ES-I3 (cell line): Measurements from ENCODE around the gene CADM3.

ENCODE experiments used
- H3K36me3 ChIP-seq: 2 replicates; pipeline ENCODE4 v1.6.1; 2013; ENCODE audit warnings: mild to moderate bottlenecking, low read length, control low read depth, moderate library complexity; ENCODE audit not compliant: insufficient read depth
- H3K4me1 ChIP-seq: 2 replicates; pipeline ENCODE4 v1.6.1; 2013; ENCODE audit warnings: mild to moderate bottlenecking, control low read depth, low read length; ENCODE audit not compliant: insufficient read depth
- H3K9ac ChIP-seq: 2 replicates; pipeline ENCODE4 v1.6.1; 2013; ENCODE audit warnings: low read depth, mild to moderate bottlenecking, low read length, moderate library complexity
- H3K9me3 ChIP-seq: 2 replicates; pipeline ENCODE4 v1.6.1; 2013; ENCODE audit warnings: mild to moderate bottlenecking, low read length, moderate library complexity; ENCODE audit not compliant: control insufficient read depth, insufficient read depth

Gene CADM3

DNA sequence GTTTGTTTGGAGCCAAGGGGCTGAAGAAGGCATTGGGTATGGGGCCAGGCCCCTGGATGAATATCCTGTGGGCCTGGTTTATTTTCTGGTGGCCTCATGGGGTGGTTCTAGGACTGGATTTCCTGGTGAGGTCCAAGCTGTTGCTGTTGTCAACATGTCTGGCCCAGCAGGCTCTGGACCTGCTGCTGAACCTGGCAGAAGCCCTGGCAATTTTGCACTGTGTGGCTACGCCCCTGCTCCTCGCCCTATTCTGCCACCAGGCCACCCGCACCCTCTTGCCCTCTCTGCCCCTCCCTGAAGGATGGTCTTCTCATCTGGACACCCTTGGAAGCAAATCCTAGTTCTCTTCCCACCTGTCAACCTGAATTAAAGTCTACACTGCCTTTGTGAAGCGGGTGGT, 34.7 kb downstream of the CADM3 start:
- Histone ChIP-seq H3K4me1 (no peaks in the 10 kb centered on the region), H3K36me3 (no peaks in the 10 kb centered on the region), H3K9ac (no peak overlapping the region), H3K9me3 (no peaks in the 10 kb centered on the region)

DNA sequence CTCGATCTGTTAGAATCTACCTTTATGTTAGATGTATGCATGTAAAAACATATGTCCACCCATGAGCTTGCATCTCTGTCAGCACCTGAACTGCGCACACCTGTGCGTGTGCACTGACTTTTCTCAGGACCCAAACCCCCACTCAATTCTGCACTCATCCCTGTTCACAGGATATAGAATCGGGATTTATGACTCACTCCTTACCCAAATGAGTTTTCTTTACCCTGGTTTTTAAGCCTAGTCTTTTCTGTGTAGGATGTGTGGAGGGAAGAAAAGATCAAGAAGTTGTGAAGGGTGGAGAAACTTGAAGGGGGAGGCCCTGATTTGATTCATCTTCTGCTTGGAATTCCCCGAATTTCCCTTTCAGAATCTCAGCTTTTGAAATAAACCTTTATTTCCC, 35.7 kb downstream of the CADM3 start:
- Histone ChIP-seq H3K4me1 (no peaks in the 10 kb centered on the region), H3K9ac (no peak overlapping the region), H3K9me3 (no peaks in the 10 kb centered on the region), H3K36me3 (no peaks in the 10 kb centered on the region)

DNA sequence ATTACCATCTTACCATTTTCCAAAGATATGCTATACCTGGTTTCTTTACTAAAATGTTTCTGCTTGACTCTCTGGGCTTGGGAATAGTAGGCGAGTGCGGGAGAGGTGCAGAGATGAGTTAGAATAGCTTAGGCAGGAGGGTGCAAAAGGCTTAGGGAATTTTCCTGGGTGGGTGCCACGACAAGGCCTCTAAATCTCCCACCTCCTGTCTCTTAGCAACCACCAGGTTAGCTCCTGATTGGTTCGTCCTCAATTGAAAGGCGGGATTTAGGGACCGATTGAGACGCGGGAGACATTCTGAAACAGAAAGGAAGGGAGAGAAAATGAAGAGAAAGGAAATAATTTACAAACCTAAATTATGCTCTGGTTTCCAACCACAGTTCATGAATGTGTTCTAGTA, 36.4 kb downstream of the CADM3 start:
- Histone ChIP-seq H3K36me3 (no peaks in the 10 kb centered on the region), H3K9me3 (no peaks in the 10 kb centered on the region), H3K9ac (no peak overlapping the region), H3K4me1 (no peaks in the 10 kb centered on the region)

DNA sequence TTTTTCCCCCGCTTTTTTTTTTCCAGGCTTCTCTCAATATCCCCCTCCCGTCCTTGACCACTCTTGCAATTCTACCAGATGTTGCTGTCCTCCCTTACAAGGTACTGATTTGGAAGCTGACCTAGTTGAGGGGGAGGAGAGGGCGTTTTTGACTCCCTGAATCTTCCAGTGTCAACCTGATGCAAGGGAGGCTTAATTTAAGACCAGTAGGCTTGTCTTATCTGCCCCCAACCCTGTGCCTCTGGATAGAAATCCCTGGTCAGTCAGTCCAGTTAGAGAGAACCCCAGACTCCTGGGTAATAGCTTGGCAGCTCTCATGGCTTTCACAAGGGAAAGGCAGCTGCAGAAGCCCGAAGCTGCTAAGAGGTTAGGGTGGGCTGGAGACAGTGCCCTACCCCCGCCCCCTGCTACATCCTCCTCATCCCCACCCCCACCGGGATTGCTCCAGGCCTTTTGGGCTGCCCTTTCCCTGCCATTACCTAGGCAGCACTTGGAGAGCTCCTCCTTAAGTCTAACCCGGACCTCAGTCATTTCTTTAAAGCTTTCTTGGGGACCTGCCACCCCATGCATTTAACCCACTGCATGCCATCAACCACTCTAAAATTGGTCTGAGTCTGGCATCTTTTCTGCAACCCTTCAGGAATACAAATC, 36.9 kb downstream of the CADM3 start:
- no peaks in the 10 kb centered on the region for H3K4me1 ChIP-seq
- no peaks in the 10 kb centered on the region for H3K9me3 ChIP-seq
- no peaks in the 10 kb centered on the region for H3K36me3 ChIP-seq
- H3K9ac ChIP-seq = no peak overlapping the region

DNA sequence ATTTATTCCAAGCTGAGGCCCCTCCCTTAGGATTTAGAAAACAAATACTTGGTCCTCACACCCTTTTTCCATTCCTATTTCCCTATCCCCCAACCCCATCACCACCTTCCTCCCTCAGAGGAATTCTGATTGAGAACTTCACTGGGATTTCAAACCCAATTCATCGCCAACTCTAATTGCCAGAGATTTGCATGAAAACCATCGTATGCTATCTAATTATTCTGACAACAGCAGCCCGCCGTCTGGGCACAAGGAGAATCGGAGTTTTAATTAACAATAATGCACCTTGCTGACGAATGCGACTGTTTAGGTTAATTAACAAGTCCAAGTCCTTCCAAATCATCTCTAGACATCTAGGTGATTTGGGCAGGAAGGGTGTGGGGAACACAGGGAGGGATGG, 37.6 kb downstream of the CADM3 start:
- Histone ChIP-seq H3K9ac (no peak overlapping the region), H3K4me1 (no peaks in the 10 kb centered on the region), H3K36me3 (no peaks in the 10 kb centered on the region), H3K9me3 (no peaks in the 10 kb centered on the region)

DNA sequence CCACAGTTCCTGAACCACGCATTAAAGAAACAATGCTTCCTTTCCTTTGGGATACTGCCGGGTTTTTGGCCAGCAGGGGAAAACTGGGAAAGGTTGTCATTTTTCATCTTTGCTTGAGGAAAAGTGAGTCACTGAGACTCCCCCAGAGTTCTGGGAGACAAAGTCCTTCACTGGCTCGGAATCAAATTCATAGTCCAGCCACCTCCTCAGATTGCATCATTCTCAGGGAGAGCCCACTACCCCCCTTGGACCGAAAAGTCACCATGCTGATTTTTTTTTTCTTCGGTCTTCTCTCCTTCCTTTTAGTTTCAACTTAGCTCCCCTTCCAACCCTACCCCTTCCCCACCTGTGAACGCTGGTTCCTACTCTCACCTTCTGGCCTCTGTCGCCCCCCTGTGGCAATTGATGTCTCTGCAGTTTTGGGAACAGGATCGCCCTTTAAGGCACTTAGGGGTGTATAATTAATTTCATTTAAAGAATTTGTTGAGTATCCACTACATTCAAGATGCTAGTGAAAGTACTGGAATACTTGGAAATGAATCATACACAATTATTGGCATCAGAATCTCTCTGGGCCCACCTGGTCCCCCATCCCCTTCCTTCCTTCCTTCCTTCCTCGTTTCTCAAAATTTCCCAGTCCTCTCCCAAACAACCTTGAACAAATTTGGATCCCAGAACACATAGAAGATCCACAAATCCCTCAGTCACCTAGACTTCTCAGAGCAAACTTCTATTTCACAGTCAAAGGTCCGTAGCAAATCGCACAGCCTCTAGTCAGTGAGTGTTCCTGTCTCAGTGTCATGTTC, 40.1 kb downstream of the CADM3 start:
- H3K9ac ChIP-seq = 0 out of 2 replicates have a peak overlapping the region, but pooled peaks have one; percentile 2
- H3K9me3 ChIP-seq = no peaks in the 10 kb centered on the region
- H3K36me3 ChIP-seq = no peaks in the 10 kb centered on the region
- H3K4me1 ChIP-seq = no peaks in the 10 kb centered on the region

DNA sequence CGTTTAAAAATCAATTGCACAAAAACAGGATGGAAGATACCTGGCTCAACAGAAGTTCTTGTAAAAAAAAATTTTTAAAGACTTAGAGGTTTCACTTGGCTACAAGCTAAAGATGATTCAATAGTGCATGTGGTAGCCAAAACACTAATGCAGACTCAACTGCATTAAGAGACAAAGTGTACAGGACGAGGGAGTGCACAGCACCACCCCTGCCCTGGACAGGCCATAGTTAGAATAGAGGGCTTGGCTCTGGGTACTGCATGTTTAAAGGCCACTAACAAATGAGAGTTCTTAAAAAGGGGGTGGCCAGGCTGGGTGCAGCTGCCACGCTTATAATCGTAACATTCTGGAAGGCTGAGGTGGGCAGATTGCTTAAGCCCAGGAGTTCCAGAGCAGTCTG, 41.2 kb downstream of the CADM3 start:
- H3K9ac ChIP-seq = no peak overlapping the region
- no peaks in the 10 kb centered on the region for H3K4me1 ChIP-seq
- H3K36me3 ChIP-seq = no peaks in the 10 kb centered on the region
- no peaks in the 10 kb centered on the region for H3K9me3 ChIP-seq

DNA sequence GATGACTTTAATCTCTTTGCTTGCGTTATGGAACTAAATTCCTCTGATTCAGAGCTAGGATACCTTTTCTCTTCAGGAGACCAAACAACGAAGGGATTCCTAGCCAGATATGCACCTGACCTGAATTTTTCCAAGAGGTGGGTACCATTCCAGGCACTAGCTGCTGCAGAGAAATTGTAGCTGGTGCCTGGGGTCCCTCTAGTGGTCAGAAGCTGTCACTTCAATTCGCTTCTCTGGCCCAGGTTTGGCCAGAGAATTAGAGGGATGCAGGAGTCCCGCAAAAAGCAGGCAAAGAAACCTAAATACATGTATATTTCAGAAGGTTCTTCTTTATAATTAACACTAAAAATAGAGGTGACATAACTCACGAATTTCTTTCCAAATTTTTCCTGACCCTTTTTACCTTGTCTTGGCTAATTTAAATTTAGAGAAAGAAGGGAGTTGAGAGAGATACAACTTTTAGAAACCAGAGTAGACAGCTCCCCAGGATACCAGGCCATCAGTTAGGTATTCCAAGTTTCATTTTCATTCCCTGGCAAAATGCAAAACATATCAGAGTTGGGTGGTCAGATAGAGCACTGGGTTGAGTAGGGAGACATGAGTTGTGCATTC, 42.8 kb downstream of the CADM3 start:
- Histone ChIP-seq H3K4me1 (peaks cover 7% of the 10 kb centered on the region; the same call in 1 of the 2 replicates), H3K9me3 (no peaks in the 10 kb centered on the region), H3K36me3 (no peaks in the 10 kb centered on the region), H3K9ac (no peak overlapping the region)

DNA sequence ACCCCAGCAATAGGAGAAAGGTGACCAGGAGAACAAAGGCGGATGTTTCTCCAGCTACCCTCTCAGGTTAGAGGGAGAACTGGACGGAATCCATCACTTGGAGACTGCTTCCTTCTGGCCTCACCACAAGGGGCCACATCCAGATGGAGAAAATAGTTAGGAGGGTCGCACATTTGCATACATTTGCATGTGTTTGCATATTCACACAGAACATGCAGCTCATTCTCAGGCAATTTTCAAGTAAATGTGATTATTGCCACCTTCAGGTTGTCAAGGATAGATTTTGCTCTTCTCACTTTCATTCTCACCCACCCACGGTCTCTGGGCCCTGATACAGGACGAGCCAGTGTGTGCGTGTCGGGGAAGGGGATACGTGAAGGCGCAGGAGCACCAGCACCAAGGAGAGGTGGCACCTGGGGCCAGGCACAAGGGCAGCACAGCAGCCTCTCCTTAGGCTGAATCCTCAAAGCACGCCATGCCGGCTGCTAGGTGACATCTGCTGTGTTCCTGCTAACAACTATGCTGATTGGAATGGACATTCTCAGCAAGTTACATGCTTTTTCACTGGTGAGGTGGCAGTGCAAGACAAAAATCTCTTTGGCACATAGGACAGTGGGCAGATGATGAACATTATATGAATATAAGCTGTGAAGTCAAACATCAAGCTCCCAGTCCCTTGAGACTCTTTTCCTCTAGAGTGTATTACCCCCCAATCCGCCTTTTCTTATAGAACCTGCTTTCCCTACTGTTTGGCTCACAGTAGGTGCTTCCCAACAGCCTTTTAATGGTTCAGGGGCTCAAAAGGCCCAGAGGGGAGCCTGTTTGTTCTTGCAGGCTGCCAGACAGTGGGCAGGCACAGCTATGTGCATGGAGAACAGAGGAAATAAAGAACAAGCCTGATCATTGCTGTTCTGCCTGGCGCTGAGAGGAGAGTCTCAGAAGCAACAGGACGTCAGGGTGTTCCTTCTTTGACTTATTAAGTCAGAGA, 47.5 kb downstream of the CADM3 start:
- Histone ChIP-seq H3K9ac (no peak overlapping the region), H3K9me3 (no peaks in the 10 kb centered on the region), H3K36me3 (no peaks in the 10 kb centered on the region), H3K4me1 (peaks cover 10% of the 10 kb centered on the region; the same call in 1 of the 2 replicates)

DNA sequence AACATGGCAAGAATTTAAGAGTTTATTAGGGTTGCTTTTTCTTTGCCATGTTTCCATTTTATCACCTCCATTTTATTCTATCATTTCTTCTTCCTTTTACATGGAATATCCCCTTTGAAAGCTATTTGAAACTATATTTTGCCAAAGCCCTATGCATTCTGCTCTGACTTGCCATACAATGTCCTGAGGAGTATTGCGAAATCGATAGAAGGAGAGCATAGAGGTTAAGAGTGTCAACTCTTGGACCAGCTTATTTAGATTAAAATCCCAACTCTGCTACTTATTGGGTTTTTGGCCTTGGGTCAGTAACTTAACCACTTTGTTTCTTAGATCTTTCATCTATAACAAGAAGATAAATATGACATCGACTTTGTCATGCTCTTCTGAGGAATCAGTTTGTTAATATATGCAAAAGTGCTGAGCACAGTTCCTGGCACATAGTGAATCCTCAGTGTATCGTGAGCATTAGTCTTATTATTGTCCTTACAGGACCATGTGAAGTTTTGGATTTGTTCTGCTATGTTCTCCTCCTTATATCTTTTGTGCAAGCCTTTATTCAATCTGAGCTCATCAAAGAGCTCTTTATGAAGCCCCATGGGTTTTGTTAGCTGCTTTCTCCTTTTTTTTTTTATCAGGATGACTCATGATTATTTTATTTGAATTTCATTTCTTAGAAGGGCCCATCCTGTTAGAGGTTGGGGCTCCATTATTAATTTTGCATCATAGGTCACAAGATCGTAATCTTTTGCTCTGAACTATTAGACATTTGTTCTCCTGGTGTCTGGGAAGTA, 50.9 kb downstream of the CADM3 start:
- H3K36me3 ChIP-seq = no peaks in the 10 kb centered on the region
- H3K9ac ChIP-seq = no peak overlapping the region

DNA sequence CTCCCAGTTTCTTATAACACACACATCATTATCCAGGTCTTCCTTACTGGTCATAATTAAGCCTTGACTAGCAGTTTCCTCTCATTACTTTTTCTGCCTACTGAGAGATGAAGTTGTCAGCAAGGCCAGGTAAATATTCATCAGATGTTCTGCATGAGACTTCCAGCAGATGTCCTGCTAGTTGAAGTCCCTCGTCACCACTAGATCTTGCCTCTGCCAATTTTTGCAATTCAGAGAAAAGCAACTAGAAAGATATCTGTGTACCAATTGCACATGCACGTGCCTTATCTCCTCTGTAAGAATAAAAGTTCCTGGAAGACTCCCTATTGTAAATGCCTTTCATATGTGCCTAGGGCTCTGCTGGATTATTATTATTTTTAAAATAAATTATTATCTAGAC, 51.6 kb downstream of the CADM3 start:
- H3K9ac ChIP-seq = no peak overlapping the region
- H3K36me3 ChIP-seq = no peaks in the 10 kb centered on the region
- peaks cover 10% of the 10 kb centered on the region; the same call in 1 of the 2 replicates for H3K4me1 ChIP-seq
- no peaks in the 10 kb centered on the region for H3K9me3 ChIP-seq

More for the DNA sequence above, 50.9 kb downstream of the CADM3 start:
- Histone ChIP-seq H3K9me3 (no peaks in the 10 kb centered on the region), H3K4me1 (peaks cover 10% of the 10 kb centered on the region; the same call in 1 of the 2 replicates)

DNA sequence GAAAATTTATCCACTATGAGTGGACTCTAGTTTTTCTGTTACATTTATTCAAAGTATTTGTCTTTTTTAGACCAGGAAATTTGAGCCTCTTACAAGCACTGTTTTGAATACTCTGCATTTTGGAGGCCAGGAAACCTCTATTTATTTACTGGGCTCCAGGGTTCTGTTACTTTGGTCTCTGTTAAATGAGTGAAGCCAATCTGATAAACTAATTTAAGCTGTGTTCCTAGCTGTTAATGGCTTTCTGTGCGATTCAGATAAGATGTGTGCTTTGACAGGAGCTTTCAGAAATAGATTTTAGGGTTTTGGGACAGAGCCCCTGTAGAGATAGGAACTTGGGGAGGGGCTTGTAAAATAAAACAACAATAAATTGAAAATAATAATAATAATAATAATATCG, 57.1 kb downstream of the CADM3 start:
- no peaks in the 10 kb centered on the region for H3K36me3 ChIP-seq
- H3K4me1 ChIP-seq = no peaks in the 10 kb centered on the region
- no peak overlapping the region for H3K9ac ChIP-seq
- no peaks in the 10 kb centered on the region for H3K9me3 ChIP-seq

DNA sequence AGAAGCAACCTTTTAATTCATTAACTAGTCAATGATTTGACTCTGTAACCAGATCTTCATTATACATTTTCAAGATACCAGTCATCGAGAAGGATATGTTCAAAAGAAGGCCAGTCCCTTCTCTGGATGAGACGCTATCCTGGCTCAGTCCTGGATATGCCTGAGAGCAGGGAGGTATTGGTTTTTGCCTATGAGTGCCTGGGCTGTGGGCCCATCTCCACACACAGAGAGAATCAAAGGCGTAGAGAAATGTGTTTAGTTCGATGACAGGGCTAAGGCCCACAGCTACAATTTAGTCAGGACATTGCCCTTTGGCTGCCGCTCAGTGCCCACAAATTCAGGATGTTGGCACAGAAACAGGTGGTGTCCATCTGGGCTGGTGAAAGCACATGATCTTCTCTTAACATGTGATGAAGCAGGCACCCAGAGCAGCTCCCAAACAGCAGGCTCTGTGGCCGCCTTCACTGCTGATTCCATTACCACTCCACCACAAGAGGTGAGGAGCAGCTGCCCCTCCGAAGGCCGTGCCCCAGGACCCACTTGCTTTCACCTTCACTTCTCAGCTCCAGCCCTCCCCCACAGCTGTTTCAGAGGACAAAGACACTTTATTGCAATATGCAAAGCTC, 58.0 kb downstream of the CADM3 start:
- no peaks in the 10 kb centered on the region for H3K36me3 ChIP-seq
- no peaks in the 10 kb centered on the region for H3K4me1 ChIP-seq
- H3K9ac ChIP-seq = no peak overlapping the region
- H3K9me3 ChIP-seq = no peaks in the 10 kb centered on the region
